GM12891 (cell line): Measurements from ENCODE around the gene PI16.

Source experiments
- POLR2A ChIP-seq: IDR thresholded peaks from 2 replicates; pipeline ENCODE4 v1.6.1; 2011; ENCODE audit warnings: low read depth, low read length, control low read depth
- POLR2AphosphoS5 ChIP-seq: IDR thresholded peaks from 2 replicates; pipeline ENCODE4 v1.6.1; 2011; ENCODE audit warnings: low read depth, low read length, control low read depth
- TAF1 ChIP-seq: IDR thresholded peaks from 2 replicates; pipeline ENCODE4 v1.6.1; 2011; ENCODE audit warnings: low read depth, low read length, control low read depth

GRCh38 chr6:36958775-36959554 is 4.4 kb downstream of the PI16 start:
- TF ChIP-seq POLR2A, result no peak
- no peak for TF ChIP-seq TAF1
- TF ChIP-seq POLR2AphosphoS5, result no peak
